Panc1 (cell line): Measurements from ENCODE around the gene DOCK3. TPM values are rescaled to one million over a fixed set of nuclear protein-coding genes. Genes with fewer than 3 reads are reported as not detected.

Source experiments
- ATAC-seq: fragments of 200-7000 bp; cut with Tn5 transposase; 2 replicates; pipeline ENCODE4 v1.9.1; 2020; ENCODE audit warnings: mild to moderate bottlenecking, moderate library complexity
- BruUV-seq: library from RNA; stranded (reverse); fragments of 400-500 nt; replicated peaks from 2 replicates; lab custom pipeline; 2021; lab: Mats Ljungman, UMichigan
- CTCF ChIA-PET: fragments of 300-600 bp; sonication (Branson Sonifier 250); formaldehyde crosslinking; loops from one replicate; lab custom pipeline; 2022; ENCODE audit warnings: antibody characterized with exemption; lab: Charles Lee
- POLR2A ChIA-PET: fragments of 300-600 bp; sonication (Branson Sonifier 250); formaldehyde crosslinking; loops from one replicate; lab custom pipeline; 2022; ENCODE audit warnings: antibody characterized with exemption; lab: Charles Lee
- DNase-seq: peaks from one replicate; pipeline ENCODE4 v3.0.0-alpha.2; 2010; ENCODE audit warnings: low read depth, low spot score
- H3K27ac ChIP-seq: 2 replicates; pipeline ENCODE4 v1.5.1; 2011; ENCODE audit warnings: mild to moderate bottlenecking, low read length, inconsistent platforms
- H3K27me3 ChIP-seq: fragments of 200-500 bp; sonication (Bioruptor generic); 2 replicates; pipeline ENCODE4 v1.6.0; 2014; ENCODE audit warnings: low read length, inconsistent platforms; ENCODE audit not compliant: control insufficient read depth, insufficient read depth
- H3K36me3 ChIP-seq: fragments of 200-500 bp; sonication (Bioruptor generic); 2 replicates; pipeline ENCODE4 v1.5.1; 2014; ENCODE audit warnings: inconsistent platforms, mild to moderate bottlenecking, low read length, moderate library complexity; ENCODE audit not compliant: control insufficient read depth, insufficient read depth
- H3K4me1 ChIP-seq: 2 replicates; pipeline ENCODE4 v1.5.1; 2011; ENCODE audit warnings: inconsistent platforms, mild to moderate bottlenecking, low read length, moderate library complexity; ENCODE audit not compliant: control insufficient read depth, insufficient read depth
- H3K4me3 ChIP-seq, 2 experiments: 2 replicates each; pipeline ENCODE4 v1.5.1; 2011 to 2012; ENCODE audit warnings: low read depth in 2 of 2, low read length in 2 of 2, mild to moderate bottlenecking in 2 of 2, inconsistent platforms in 1 of 2, moderate library complexity in 1 of 2
- H3K9me3 ChIP-seq: fragments of 200-500 bp; sonication (Bioruptor generic); 2 replicates; pipeline ENCODE4 v1.5.1; 2014; ENCODE audit warnings: low read depth, mild to moderate bottlenecking, inconsistent platforms, low read length, moderate library complexity; ENCODE audit not compliant: control insufficient read depth, insufficient read depth
- CTCF ChIP-seq: fragments of 450-650 bp; IDR thresholded peaks from 2 replicates; pipeline ENCODE4 v1.5.1; 2017; ENCODE audit warnings: mild to moderate bottlenecking
- POLR2AphosphoS5 ChIP-seq: IDR thresholded peaks from 2 replicates; pipeline ENCODE4 v1.6.1; 2012; ENCODE audit warnings: mild to moderate bottlenecking, low read depth, low read length, moderate library complexity
- SIN3A ChIP-seq: IDR thresholded peaks from 2 replicates; pipeline ENCODE4 v1.6.1; 2012; ENCODE audit warnings: low read depth, mild to moderate bottlenecking, low read length, moderate library complexity, borderline replicate concordance; ENCODE audit not compliant: insufficient read depth
- TCF7L2 ChIP-seq: IDR thresholded peaks from 2 replicates; pipeline ENCODE4 v1.6.1; 2011; ENCODE audit warnings: mild to moderate bottlenecking, low read depth, low read length, inconsistent platforms
- in situ Hi-C: cut with HindIII; loops from 2 replicates; pipeline ENCODE4 v1.10.0; 2016; ENCODE audit warnings: low sequenced_read_pairs, low pct_unique_long_range_greater_than_20kb
- intact Hi-C: fragments of 100-400 bp; cut with micrococcal nuclease; formaldehyde crosslinking; loops from one replicate; pipeline ENCODE4 v1.10.0; 2022; ENCODE audit not compliant: unreplicated experiment
- total RNA-seq: library from RNA; stranded (reverse); gene quantifications from one replicate; pipeline ENCODE4 v1.2.1, GENCODE V29; 2021; ENCODE audit not compliant: unreplicated experiment
- TF ChIP-seq, protein P1 (sequence below), 2 experiments: IDR thresholded peaks; 2 replicates each; pipeline ENCODE4 v1.6.1; 2011 to 2012; ENCODE audit warnings: low read depth in 2 of 2, control low read depth in 1 of 2, low read length in 1 of 2, mild to moderate bottlenecking in 1 of 2, moderate library complexity in 1 of 2; ENCODE audit not compliant: insufficient read depth in 1 of 2

DOCK3 gene
- total RNA-seq, 1 experiment from 2014 or later, result 0.21 TPM

- BruUV-seq, result no TSS peak
- no peak for TF ChIP-seq TCF7L2
- TF ChIP-seq CTCF, result no peak
- no peak for TF ChIP-seq POLR2AphosphoS5
- no peak for TF ChIP-seq SIN3A
- TF ChIP-seq, protein P1, sequence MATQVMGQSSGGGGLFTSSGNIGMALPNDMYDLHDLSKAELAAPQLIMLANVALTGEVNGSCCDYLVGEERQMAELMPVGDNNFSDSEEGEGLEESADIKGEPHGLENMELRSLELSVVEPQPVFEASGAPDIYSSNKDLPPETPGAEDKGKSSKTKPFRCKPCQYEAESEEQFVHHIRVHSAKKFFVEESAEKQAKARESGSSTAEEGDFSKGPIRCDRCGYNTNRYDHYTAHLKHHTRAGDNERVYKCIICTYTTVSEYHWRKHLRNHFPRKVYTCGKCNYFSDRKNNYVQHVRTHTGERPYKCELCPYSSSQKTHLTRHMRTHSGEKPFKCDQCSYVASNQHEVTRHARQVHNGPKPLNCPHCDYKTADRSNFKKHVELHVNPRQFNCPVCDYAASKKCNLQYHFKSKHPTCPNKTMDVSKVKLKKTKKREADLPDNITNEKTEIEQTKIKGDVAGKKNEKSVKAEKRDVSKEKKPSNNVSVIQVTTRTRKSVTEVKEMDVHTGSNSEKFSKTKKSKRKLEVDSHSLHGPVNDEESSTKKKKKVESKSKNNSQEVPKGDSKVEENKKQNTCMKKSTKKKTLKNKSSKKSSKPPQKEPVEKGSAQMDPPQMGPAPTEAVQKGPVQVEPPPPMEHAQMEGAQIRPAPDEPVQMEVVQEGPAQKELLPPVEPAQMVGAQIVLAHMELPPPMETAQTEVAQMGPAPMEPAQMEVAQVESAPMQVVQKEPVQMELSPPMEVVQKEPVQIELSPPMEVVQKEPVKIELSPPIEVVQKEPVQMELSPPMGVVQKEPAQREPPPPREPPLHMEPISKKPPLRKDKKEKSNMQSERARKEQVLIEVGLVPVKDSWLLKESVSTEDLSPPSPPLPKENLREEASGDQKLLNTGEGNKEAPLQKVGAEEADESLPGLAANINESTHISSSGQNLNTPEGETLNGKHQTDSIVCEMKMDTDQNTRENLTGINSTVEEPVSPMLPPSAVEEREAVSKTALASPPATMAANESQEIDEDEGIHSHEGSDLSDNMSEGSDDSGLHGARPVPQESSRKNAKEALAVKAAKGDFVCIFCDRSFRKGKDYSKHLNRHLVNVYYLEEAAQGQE (IDR thresholded peaks at IDR 0.05; ENCODE audit: insufficient read depth in 1 of 2, low read depth in 2 of 2, low read length in 1 of 2), result no peak
Observed at GRCh38 chr3:50737906-50738598, 63.3 kb downstream of the DOCK3 start.

DNA sequence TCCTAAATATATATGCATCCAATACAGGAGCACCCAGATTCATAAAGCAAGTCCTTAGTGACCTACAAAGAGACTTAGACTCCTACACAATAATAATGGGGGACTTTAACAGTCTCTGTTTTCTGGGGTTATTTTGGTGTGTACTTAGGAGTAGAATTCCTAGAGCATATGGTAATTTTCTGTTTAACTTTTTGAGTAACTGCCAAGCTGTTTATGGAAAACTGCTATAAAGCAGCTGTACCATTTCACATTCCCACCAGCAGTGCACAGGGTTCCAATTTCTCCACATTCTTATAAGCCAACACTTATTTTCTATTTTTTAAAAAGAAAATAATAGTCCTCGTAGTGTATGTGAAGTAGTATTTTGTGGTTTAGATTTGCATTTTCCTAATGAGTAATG is 68.9 kb downstream of the DOCK3 start:
- no peak for ATAC-seq
- POLR2A ChIA-PET, result no interaction called here
- no peak for DNase-seq
- intact Hi-C loops, result no loop called here
- Histone ChIP-seq H3K27ac (no peak overlapping the region), H3K27me3 (no peaks in the 10 kb centered on the region), H3K4me1 (no peaks in the 10 kb centered on the region), H3K36me3 (no peaks in the 10 kb centered on the region), H3K9me3 (no peaks in the 10 kb centered on the region), H3K4me3 (no peak overlapping the region)
- no TSS peak for BruUV-seq
- in situ Hi-C loops, result no loop called here
- CTCF ChIA-PET, result no interaction called here
- TF ChIP-seq, protein P1 (IDR thresholded peaks at IDR 0.05; ENCODE audit: insufficient read depth in 1 of 2, low read depth in 2 of 2, low read length in 1 of 2), result no peak
- TF ChIP-seq POLR2AphosphoS5, result no peak
- no peak for TF ChIP-seq TCF7L2
- no peak for TF ChIP-seq CTCF
- no peak for TF ChIP-seq SIN3A

More at GRCh38 chr3:50737906-50738598, 63.3 kb downstream of the DOCK3 start:
- Histone ChIP-seq H3K4me1 (no peaks in the 10 kb centered on the region), H3K36me3 (no peaks in the 10 kb centered on the region), H3K4me3 (no peak overlapping the region), H3K9me3 (no peaks in the 10 kb centered on the region), H3K27me3 (no peaks in the 10 kb centered on the region), H3K27ac (no peak overlapping the region)
- CTCF ChIA-PET, result no interaction called here
- in situ Hi-C loops, result no loop called here
- POLR2A ChIA-PET, result no interaction called here
- ATAC-seq (no peak), DNase-seq (no peak)
- intact Hi-C loops, result no loop called here
